Pancreas (tissue), 10 donors: Measurements from ENCODE around the gene IL23R. TPM values are rescaled to one million over a fixed set of nuclear protein-coding genes. Genes with fewer than 3 reads are reported as not detected.

ENCODE experiments used
- ATAC-seq, 4 donors: fragments of 200-7000 bp; cut with Tn5 transposase; one replicate each; pipeline versions ENCODE4 v1.8.0 to v1.9.1; 2020; ENCODE audit warnings: mild to moderate bottlenecking in 4 of 4, moderate library complexity in 4 of 4
- DNase-seq, 6 donors: peaks; one replicate each; pipeline ENCODE4 v3.0.0-alpha.2; 2020
- FAIRE-seq: peaks from 2 replicates; lab custom pipeline; 2012; peaks lifted over from hg19 to GRCh38; lab: Jason Lieb, UNC
- H3K27ac ChIP-seq, 4 donors: fragments of 200-600 bp; sonication (generic); 1 replicate in 3 of 4; 2 replicates in 1 of 4; pipeline versions ENCODE4 v1.5.0 to v1.8.0; 2020
- H3K27me3 ChIP-seq, 4 donors: fragments of 200-600 bp; one replicate each; pipeline ENCODE4 v1.8.0; 2021
- H3K36me3 ChIP-seq, 3 donors: fragments of 200-600 bp; sonication (generic) in 1 of 3; one replicate each; pipeline versions ENCODE4 v1.5.0 to v1.8.0; 2020 to 2021
- H3K4me1 ChIP-seq, 3 donors: fragments of 200-600 bp; one replicate each; pipeline ENCODE4 v1.8.0; 2021
- H3K4me3 ChIP-seq, 4 donors: fragments of 200-600 bp; sonication (generic) in 2 of 4; one replicate each; pipeline versions ENCODE4 v1.5.0 to v1.8.0; 2020 to 2021
- H3K9me3 ChIP-seq, 4 donors: fragments of 200-600 bp; one replicate each; pipeline ENCODE4 v1.8.0; 2021
- WGBS, 2 donors: extraction: QIAGEN DNeasy Blood & Tissue Kit; methylation state at CpG; one replicate each; pipeline ENCODE4 v1.1.7; 2013; 5-methylcytosine and 5-hydroxymethylcytosine counted together
- intact Hi-C, 3 donors: fragments of 100-400 bp; cut with DNase I; formaldehyde crosslinking; loops; one replicate each; pipeline versions ENCODE4 v1.11.1 to v1.14.2; 2022
- polyA plus RNA-seq, 2 donors: library from polyadenylated mRNA; stranded (reverse); fragments of 200-250 nt; gene quantifications; one replicate each; pipeline ENCODE4 v1.2.3, GENCODE V29; 2013
- total RNA-seq, 6 donors: library from RNA; stranded (reverse); fragmentation: NEBNext Ultra II Directional in 4 of 6; extraction: Animal tissue kit (Norgen Biotek cat#: 25700) in 4 of 6; gene quantifications; one replicate each; pipeline versions ENCODE4 v1.2.1 to v1.2.4, GENCODE V29; 2021 to 2023
- TF ChIP-seq, protein P1 (sequence below), 4 donors: fragments of 200-600 bp; sonication (generic) in 3 of 4; IDR thresholded peaks; one replicate each; pipeline versions ENCODE4 v1.5.0 to v1.8.0; 2021; ENCODE audit warnings: antibody characterized with exemption in 4 of 4
- donor health status: healthy with polysubstance abuse.
- donor health status: DM: no; HTN: no; CAD: no; lungs with moderate emphysema.
- donor health status: DM: no; HTN: no; CAD: no.
- donor health status: control.
- donor health status: control.
- donor health status: Bipolar disorder and iron deficiency.
- donor health status: DM: yes; HTN: yes; CAD: no.
- donor health status: DM: no; HTN: no; CAD: no.
- donor health status: DM: no; HTN: no; CAD: no.
- donor health status: DM: yes; HTN: yes; CAD: no.

Gene IL23R
- total and polyA plus RNA-seq, 8 donors: 0.05 to 0.22 (median 0.12) TPM; not detected in 3

- WGBS, 2 donors: 95 to 96% methylated on average over 2 of the region's 2 CpGs
- TF ChIP-seq, protein P1, sequence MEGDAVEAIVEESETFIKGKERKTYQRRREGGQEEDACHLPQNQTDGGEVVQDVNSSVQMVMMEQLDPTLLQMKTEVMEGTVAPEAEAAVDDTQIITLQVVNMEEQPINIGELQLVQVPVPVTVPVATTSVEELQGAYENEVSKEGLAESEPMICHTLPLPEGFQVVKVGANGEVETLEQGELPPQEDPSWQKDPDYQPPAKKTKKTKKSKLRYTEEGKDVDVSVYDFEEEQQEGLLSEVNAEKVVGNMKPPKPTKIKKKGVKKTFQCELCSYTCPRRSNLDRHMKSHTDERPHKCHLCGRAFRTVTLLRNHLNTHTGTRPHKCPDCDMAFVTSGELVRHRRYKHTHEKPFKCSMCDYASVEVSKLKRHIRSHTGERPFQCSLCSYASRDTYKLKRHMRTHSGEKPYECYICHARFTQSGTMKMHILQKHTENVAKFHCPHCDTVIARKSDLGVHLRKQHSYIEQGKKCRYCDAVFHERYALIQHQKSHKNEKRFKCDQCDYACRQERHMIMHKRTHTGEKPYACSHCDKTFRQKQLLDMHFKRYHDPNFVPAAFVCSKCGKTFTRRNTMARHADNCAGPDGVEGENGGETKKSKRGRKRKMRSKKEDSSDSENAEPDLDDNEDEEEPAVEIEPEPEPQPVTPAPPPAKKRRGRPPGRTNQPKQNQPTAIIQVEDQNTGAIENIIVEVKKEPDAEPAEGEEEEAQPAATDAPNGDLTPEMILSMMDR (IDR thresholded peaks at IDR 0.05): no peak
- DNase-seq (no peak), ATAC-seq (no peak), FAIRE-seq (no peak)
- intact Hi-C loops: no loop called here
- Histone ChIP-seq H3K4me1 (peaks cover 0 to 4% (median 0%) of the 10 kb centered on the region in 3 donors), H3K27ac (no peak overlapping the region), H3K9me3 (no peaks in the 10 kb centered on the region), H3K36me3 (no peaks in the 10 kb centered on the region), H3K27me3 (no peaks in the 10 kb centered on the region), H3K4me3 (no peak overlapping the region)
These were observed 24.7 kb downstream of the IL23R start for GRCh38 chr1:67190942-67191341.

GRCh38 chr1:67191668-67192520 lies 25.6 kb downstream of the IL23R start:
- Histone ChIP-seq H3K4me1 (peaks cover 0 to 4% (median 0%) of the 10 kb centered on the region in 3 donors), H3K27me3 (no peaks in the 10 kb centered on the region), H3K4me3 (no peak overlapping the region), H3K27ac (no peak overlapping the region), H3K9me3 (no peaks in the 10 kb centered on the region), H3K36me3 (no peaks in the 10 kb centered on the region)
- intact Hi-C loops: no loop called here
- no peak for FAIRE-seq
- WGBS, 2 donors: 73 to 75% methylated on average over 2 of the region's 2 CpGs
- ATAC-seq: no peak
- TF ChIP-seq, protein P1 (IDR thresholded peaks at IDR 0.05): no peak
- DNase-seq: no peak

GRCh38 chr1:67192902-67193301 lies 26.6 kb downstream of the IL23R start:
- TF ChIP-seq, protein P1 (IDR thresholded peaks at IDR 0.05): no peak
- Histone ChIP-seq H3K27ac (no peak overlapping the region), H3K4me3 (no peak overlapping the region), H3K4me1 (peaks cover 0 to 4% (median 0%) of the 10 kb centered on the region in 3 donors), H3K27me3 (no peaks in the 10 kb centered on the region), H3K36me3 (no peaks in the 10 kb centered on the region), H3K9me3 (no peaks in the 10 kb centered on the region)
- FAIRE-seq: no peak
- intact Hi-C loops: no loop called here
- 95 to 99% methylated on average over 1 of the region's 1 CpG for WGBS, 2 donors
- ATAC-seq: no peak
- no peak for DNase-seq

DNA sequence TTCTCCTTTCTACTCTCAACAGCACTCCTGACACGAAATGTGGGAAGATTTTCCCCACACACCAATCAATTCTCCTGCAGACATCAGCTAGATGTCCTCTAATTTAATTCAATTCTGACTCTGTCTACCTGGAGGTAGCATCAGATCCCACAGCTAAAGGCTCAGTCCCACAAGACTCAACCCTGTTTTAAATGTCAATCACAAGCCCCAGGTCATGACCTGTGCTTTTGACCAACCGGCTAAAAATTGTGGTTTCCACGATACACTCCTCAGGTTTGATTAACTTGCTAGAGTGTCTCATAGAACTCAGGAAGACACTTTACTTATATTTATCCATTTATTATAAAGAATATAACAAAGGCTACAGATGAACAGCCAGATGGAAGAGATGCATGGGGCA lies 27.4 kb downstream of the IL23R start:
- Histone ChIP-seq H3K9me3 (no peaks in the 10 kb centered on the region), H3K27ac (no peak overlapping the region), H3K4me3 (no peak overlapping the region), H3K36me3 (no peaks in the 10 kb centered on the region), H3K4me1 (peaks cover 0 to 4% (median 0%) of the 10 kb centered on the region in 3 donors), H3K27me3 (no peaks in the 10 kb centered on the region)
- TF ChIP-seq, protein P1 (IDR thresholded peaks at IDR 0.05): no peak
- intact Hi-C loops: no loop called here
- no peak for DNase-seq
- WGBS, 2 donors: 61 to 63% methylated on average over 3 of the region's 3 CpGs
- ATAC-seq: no peak
- no peak for FAIRE-seq
